ENCODE measurements around the gene TNFRSF12A.
"Not testable (repeated sequence)": the region's sequence is repeated elsewhere in the genome, so short reads cannot be mapped to it uniquely, and the experiment has no call there.

The TNFRSF12A gene

GRCh38 chr16:3051494-3051893 is 31.3 kb downstream of the TNFRSF12A start:
- DNase-seq = no peak

- DNase-seq = not testable (repeated sequence)
Observed at GRCh38 chr16:3052571-3053329, 32.6 kb downstream of the TNFRSF12A start.

DNA sequence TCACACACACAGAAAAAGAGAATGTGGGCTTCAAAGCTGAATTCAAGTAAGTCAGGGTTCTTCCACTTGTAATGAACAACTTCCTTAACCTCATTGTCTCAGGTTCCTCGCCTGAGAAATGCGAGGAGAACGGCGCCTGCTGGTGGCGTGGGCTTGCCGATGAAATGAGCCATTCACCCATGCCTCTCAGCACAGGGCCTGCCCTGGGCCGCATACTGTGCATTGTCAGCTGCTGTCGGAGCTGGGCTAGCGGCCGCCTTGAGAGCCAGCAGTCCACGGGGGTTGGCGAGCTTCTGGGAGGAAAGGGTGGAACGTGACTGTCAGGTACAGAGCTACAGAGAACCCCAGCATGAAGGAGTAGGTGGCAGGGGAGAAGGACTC is 33.2 kb downstream of the TNFRSF12A start:
- not testable (repeated sequence) for DNase-seq

- DNase-seq = no peak
Observed at GRCh38 chr16:3054965-3055733, 35.0 kb downstream of the TNFRSF12A start.

DNA sequence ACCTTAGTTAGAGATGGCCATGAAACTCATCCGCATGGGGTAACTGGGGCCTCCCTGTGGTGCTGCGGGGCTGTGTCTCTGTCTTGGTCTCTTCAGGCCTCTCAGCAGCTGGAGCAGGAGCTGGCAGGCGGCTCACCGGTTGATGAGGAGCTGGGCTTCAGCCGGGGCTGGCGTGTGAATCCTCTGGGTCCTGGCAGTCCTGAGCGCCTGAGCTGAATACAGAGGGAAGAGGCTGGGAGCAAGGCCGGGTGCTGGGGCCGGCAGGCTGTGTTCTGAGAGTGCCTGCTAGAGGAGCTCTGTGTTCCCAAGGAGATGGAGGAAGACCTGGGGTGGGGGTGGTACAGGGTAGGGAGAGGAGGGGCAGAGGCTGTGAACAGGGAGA is 35.6 kb downstream of the TNFRSF12A start:
- DNase-seq = not testable (repeated sequence)

DNA sequence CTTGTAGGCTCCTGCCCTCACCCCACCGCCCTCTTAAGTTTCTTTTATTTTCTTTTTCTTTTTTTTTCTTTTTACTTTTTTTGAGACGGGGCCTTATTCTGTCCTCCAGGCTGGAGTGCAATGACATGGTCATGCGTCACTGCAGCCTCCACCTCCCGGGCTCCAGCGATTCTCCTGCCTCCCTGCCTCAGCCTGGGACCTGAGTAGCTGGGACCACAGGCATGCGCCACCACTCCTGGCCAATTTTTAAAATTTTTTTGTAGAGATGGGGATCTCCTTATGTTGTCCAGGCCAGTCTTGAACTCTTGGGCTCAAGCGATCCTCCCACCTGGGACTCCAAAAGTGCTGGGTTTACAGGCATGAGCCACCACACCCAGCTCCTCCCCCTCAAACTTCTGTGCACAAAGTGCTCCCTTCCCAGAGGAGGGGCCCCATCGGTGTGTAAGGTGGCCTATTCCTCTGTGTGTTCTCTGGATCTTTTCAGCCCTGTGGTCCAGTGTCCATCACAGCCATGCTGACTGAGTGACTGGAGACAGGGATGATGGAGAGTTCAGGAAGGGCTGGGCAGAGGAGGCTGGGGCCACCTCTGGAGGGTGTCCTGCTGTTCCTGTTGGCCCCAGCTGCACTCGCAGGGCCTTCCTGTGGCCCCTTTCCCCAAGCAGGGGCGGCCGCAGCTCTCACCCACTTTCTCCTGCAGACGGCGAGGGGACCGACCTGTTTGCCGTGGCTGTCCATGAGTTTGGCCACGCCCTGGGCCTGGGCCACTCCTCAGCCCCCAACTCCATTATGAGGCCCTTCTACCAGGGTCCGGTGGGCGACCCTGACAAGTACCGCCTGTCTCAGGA is 36.4 kb downstream of the TNFRSF12A start:
- DNase-seq = no peak

GRCh38 chr16:3057181-3058138 is 37.3 kb downstream of the TNFRSF12A start:
- no peak for DNase-seq

DNA sequence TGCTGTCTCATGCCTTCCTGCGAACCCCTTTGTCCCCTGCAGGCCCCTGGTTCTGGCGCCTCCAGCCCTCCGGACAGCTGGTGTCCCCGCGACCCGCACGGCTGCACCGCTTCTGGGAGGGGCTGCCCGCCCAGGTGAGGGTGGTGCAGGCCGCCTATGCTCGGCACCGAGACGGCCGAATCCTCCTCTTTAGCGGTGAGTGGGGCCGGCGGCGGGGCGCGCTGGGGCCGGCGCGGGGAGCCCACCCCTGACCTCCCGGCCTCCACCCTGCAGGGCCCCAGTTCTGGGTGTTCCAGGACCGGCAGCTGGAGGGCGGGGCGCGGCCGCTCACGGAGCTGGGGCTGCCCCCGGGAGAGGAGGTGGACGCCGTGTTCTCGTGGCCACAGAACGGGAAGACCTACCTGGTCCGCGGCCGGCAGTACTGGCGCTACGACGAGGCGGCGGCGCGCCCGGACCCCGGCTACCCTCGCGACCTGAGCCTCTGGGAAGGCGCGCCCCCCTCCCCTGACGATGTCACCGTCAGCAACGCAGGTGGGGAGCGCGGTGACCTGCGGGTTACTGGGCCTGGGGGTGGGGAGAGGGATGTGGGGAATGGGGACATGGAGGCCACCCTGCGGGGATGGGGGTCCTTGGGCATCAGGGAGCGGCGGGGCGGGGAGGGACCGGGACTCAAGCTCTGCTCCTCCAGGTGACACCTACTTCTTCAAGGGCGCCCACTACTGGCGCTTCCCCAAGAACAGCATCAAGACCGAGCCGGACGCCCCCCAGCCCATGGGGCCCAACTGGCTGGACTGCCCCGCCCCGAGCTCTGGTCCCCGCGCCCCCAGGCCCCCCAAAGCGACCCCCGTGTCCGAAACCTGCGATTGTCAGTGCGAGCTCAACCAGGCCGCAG is 38.2 kb downstream of the TNFRSF12A start:
- DNase-seq = no peak

DNA sequence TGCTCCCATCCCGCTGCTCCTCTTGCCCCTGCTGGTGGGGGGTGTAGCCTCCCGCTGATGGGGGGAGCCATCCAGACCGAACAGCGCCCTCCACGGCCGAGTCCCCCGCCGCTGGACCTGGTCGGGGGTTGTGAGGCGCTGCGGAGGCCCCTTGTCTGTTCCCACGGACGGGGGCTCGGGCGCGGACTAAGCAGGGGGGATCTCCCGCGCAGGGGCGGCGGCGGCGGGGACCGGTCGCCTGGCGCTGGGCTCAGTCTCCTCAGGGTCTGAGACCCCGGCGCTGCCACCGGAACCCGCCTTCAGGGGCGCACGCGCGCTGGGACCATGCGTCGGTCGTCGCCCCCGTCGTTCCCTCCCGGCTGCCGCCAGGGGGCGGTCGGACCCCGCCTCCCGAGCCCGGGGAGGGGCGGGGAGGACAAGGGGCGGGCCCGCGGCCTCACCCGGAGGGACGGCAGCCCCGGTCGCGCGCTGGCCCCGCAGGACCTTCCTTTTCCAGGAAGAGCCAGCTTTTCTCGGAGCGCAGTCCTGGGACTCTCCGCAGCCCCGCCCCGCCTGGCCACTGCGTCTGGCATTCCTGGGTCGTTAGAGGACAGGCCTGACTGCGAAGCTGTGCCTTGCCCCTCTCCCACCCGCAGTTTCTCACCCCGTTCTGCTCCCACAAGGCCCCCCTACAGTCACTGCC is 39.0 kb downstream of the TNFRSF12A start:
- peak; percentile 76 for DNase-seq

- no peak for DNase-seq
Observed at GRCh38 chr16:3059723-3060242, 39.6 kb downstream of the TNFRSF12A start.

DNA sequence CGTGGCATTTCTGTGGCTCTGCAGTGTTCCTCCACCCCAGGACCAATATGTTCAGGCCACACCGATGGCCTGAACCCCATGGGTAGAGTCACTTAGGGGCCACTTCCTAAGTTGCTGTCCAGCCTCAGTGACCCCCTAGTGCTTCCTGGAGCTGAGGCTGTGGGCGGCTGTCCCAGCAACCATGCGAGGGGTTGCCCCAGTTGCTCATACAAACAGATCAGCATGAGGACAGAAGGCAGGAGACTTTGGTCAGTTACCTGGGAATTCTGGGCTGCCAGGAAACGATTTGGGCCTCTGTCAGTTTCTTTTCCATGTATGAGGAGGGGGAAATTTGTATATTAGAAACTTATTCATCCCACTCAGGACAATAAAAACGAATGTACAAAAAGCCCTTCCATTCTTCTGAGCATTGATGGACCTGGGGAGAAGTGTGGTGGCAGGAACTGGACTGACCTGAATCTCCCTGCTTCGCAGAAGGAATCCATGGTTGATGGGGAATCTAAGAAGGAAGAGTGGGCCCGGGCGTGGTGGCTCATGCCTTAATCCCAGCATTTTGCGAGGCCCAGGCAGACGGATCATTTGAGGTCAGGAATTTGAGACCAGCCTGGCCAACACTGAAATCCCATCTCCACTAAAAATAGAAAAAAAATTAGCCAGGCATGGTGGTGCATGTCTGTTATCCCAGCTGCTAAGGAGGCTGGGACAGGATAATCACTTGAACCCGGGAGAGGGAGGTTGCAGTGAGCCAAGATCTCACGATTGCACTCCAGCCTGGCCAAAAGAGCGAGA is 40.4 kb downstream of the TNFRSF12A start:
- no peak for DNase-seq

GRCh38 chr16:3062553-3062952 is 42.4 kb downstream of the TNFRSF12A start:
- no peak for DNase-seq

DNA sequence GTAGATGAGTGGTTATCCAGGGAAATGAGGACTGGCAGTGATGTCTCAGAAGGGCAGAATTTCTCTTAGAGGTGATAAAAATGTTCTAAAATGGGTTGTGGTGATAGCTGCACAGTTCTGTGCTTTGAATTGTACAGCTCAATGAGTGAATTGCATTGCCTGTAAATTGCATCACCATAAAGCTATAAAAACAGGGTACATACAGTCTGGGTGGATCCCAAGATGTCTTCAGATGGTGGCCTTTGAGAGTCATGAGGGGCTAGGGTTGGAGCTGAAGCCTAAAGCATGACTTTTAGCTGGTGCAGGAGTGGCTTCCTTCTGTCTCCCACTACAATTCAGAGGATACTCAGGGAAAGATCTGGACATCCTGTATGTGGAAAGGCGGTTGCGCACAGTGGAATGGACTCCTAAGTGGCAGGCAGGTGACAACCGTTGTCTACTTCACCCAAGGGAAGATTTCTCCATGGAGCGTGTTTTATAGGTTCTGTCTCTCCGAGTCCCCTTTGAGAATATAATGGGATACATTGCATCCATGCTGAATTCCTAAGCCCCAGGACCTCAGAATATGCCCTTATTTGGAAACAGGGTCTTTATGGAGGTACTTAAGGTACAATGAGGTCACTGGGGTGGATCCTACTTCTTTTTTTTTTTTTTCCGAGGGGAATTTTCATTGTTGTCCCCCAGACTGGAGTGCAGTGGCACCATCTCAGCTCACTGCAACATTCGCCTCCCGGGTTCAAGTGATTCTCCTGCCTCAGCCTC is 43.6 kb downstream of the TNFRSF12A start:
- DNase-seq = no peak

GRCh38 chr16:3065069-3065741 is 45.0 kb downstream of the TNFRSF12A start, which contains the start of gene IL32:
IL32 (plus strand) TSS chr16:3065640; CDS start chr16:3065812, 172 bp downstream.
- DNase-seq = peak; percentile 80

GRCh38 chr16:3065742-3066439 is 45.7 kb downstream of the TNFRSF12A start:
- no peak for DNase-seq

DNA sequence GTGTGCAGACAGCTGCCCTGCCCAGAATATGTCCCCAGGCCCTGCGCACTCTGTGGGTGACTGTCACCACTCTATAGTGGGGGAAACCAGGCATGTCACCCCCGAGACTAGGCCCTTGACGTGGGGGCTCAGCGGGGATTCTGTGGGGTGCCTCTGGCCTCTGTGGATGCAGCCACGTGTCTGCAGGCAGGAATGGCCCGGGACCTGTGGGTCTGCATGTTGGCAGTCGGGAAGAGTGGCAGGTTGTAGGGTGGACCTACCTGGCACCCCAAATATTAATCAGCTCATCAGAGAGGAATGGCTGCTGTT is 46.2 kb downstream of the TNFRSF12A start:
- no peak for DNase-seq

DNA sequence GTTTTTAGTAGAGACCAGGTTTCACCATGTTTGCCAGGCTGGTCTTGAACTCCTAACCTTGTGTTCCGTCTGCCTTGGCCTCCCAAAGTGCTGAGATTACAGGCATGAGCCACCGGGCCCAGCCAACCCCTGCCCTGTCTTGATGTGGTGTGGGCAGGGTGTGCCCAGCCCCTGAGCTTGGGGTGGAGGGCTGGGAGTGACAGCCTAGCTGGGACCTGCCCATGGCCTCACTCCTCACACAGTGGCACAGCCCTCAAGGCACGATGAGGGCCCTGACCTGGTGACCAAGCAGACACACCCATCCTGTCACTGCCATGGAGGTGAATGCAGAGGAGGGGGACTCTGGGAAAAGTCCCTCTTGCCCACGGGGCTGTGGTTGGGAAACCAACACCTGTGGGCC is 48.3 kb downstream of the TNFRSF12A start:
- DNase-seq = no peak
